ENCODE data around the gene YTHDC1. TPM values are rescaled to one million over a fixed set of nuclear protein-coding genes. Genes with fewer than 3 reads are reported as not detected.

Gene YTHDC1
- total RNA-seq, 1 experiment from 2014 or later, result 68.9 TPM

- Histone ChIP-seq H3K36me3 (ENCODE audit: control insufficient read depth in 1 of 2, insufficient read depth in 2 of 2, low read length in 2 of 2) (peaks cover 9 to 30% of the 10 kb centered on the region in 2 experiments; a peak in 3 of 4 replicates), H3K9ac (ENCODE audit: low read length) (no peak overlapping the region), H4K20me1 (ENCODE audit: insufficient read depth) (peaks cover 17% of the 10 kb centered on the region; the same call in 1 of the 2 replicates), H3K27me3 (ENCODE audit: insufficient read depth, low read length) (no peaks in the 10 kb centered on the region), H2AFZ (ENCODE audit: low read depth, low read length, poor library complexity, severe bottlenecking) (no peak overlapping the region), H3K4me3 (replicated peaks in 1 of 2; ENCODE audit: low read depth in 1 of 2, low read length in 2 of 2) (no peak overlapping the region), H3K9me3 (ENCODE audit: control insufficient read depth in 1 of 2, insufficient read depth in 1 of 2, low read depth in 1 of 2, low read length in 2 of 2) (no peaks in the 10 kb centered on the region), H3K4me1 (ENCODE audit: control insufficient read depth in 1 of 2, insufficient read depth in 2 of 2, low read length in 2 of 2) (no peaks in the 10 kb centered on the region), H3K27ac (ENCODE audit: low read depth, low read length) (no peak overlapping the region), H3K9me2 (ENCODE audit: insufficient read depth) (no peaks in the 10 kb centered on the region), H3K4me2 (ENCODE audit: low read length) (no peak overlapping the region), H3K79me2 (ENCODE audit: insufficient read depth, low read length) (peaks cover 93% of the 10 kb centered on the region)
- ChIA-PET POLR2A (no interaction called here), RAD21 (ENCODE audit: low non-redundant PET in 1 of 2, low total read pairs in 2 of 2, uncharacterized antibody in 2 of 2, unreplicated experiment in 2 of 2) (no interaction called here), CTCF (no interaction called here)
- DNase-seq (ENCODE audit: low read depth, low spot score) (no peak), ATAC-seq (no peak)
- BruUV-seq (replicated peaks), result TSS peak; percentile 16
- intact Hi-C loops (cut with micrococcal nuclease), result no loop called here
- TF ChIP-seq REST (IDR thresholded peaks at IDR 0.05; ENCODE audit: low read depth), result no peak
- TF ChIP-seq SIN3A (IDR thresholded peaks at IDR 0.05; ENCODE audit: low read depth), result no peak
- no peak for TF ChIP-seq CBX3 (IDR thresholded peaks at IDR 0.05; ENCODE audit: low read depth)
- no peak for TF ChIP-seq ELF1 (IDR thresholded peaks at IDR 0.05; ENCODE audit: borderline replicate concordance, low read depth)
- TF ChIP-seq SRF (IDR thresholded peaks at IDR 0.05; ENCODE audit: low read depth), result no peak
- TF ChIP-seq YY1 (IDR thresholded peaks at IDR 0.05; ENCODE audit: extremely low read depth, insufficient replicate concordance, low read depth, low read length), result no peak
- TF ChIP-seq EZH2 (IDR thresholded peaks at IDR 0.05), result no peak
These were observed 12.4 kb downstream of the YTHDC1 start for GRCh38 chr4:68337522-68337921.

- intact Hi-C loops (cut with micrococcal nuclease), result no loop called here
- no peaks in the 10 kb centered on the region for H3K9me2 ChIP-seq (ENCODE audit: insufficient read depth)
- H3K4me3 ChIP-seq (replicated peaks in 1 of 2; ENCODE audit: low read depth in 1 of 2, low read length in 2 of 2), result no peak overlapping the region
- peaks cover 91% of the 10 kb centered on the region for H3K79me2 ChIP-seq (ENCODE audit: insufficient read depth, low read length)
- no peaks in the 10 kb centered on the region for H3K27me3 ChIP-seq (ENCODE audit: insufficient read depth, low read length)
- no TSS peak for BruUV-seq (replicated peaks)
- ChIA-PET POLR2A (no interaction called here), RAD21 (ENCODE audit: low non-redundant PET in 1 of 2, low total read pairs in 2 of 2, uncharacterized antibody in 2 of 2, unreplicated experiment in 2 of 2) (no interaction called here), CTCF (no interaction called here)
- no peak overlapping the region for H2AFZ ChIP-seq (ENCODE audit: low read depth, low read length, poor library complexity, severe bottlenecking)
- H3K4me2 ChIP-seq (ENCODE audit: low read length), result no peak overlapping the region
- no peak overlapping the region for H3K9ac ChIP-seq (ENCODE audit: low read length)
- 0 out of 2 replicates have a peak, but pooled peaks cover 12% of the 10 kb centered on the region for H4K20me1 ChIP-seq (ENCODE audit: insufficient read depth)
- ATAC-seq (no peak), DNase-seq (ENCODE audit: low read depth, low spot score) (no peak)
- H3K36me3 ChIP-seq (ENCODE audit: control insufficient read depth in 1 of 2, insufficient read depth in 2 of 2, low read length in 2 of 2), result peaks cover 15 to 34% of the 10 kb centered on the region in 2 experiments; a peak in 3 of 4 replicates
- no peaks in the 10 kb centered on the region for H3K9me3 ChIP-seq (ENCODE audit: control insufficient read depth in 1 of 2, insufficient read depth in 1 of 2, low read depth in 1 of 2, low read length in 2 of 2)
- H3K27ac ChIP-seq (ENCODE audit: low read depth, low read length), result no peak overlapping the region
- no peaks in the 10 kb centered on the region for H3K4me1 ChIP-seq (ENCODE audit: control insufficient read depth in 1 of 2, insufficient read depth in 2 of 2, low read length in 2 of 2)
- TF ChIP-seq RAD21 (IDR thresholded peaks at IDR 0.05; ENCODE audit: low read depth) (no peak), EZH2 (IDR thresholded peaks at IDR 0.05) (no peak), MAX (IDR thresholded peaks at IDR 0.05) (no peak), POLR2AphosphoS5 (IDR thresholded peaks at IDR 0.05; ENCODE audit: low read depth, low read length) (no peak), SIN3A (IDR thresholded peaks at IDR 0.05; ENCODE audit: low read depth) (no peak), ZBTB33 (IDR thresholded peaks at IDR 0.05; ENCODE audit: extremely low read depth, insufficient replicate concordance, low read length) (no peak), CEBPB (IDR thresholded peaks at IDR 0.05; ENCODE audit: low read depth) (no peak), SRF (IDR thresholded peaks at IDR 0.05; ENCODE audit: low read depth) (no peak), POLR2A (IDR thresholded peaks at IDR 0.05; ENCODE audit: borderline replicate concordance, extremely low read depth, insufficient read depth, insufficient read length) (no peak), FOSL1 (IDR thresholded peaks at IDR 0.05; ENCODE audit: low read depth) (no peak), SP1 (IDR thresholded peaks at IDR 0.05; ENCODE audit: low read depth) (no peak), ZNF274 (IDR thresholded peaks at IDR 0.05; ENCODE audit: low read depth, low read length) (no peak)
These were observed 12.9 kb downstream of the YTHDC1 start for GRCh38 chr4:68337004-68337403.

Measured in HCT116 (cell line).